Stimulated activated CD4-positive, alpha-beta T cell treated with anti-CD3 and anti-CD28 coated beads, TNF-alpha, amount 100 ng/mL, for 1 hour (primary cell): Measurements from ENCODE around the gene C5AR2.
"Not testable (repeated sequence)": the region's sequence is repeated elsewhere in the genome, so short reads cannot be mapped to it uniquely, and the experiment has no call there.

Experiments used
- DNase-seq, 3 donors: peaks; one replicate each; pipeline ENCODE4 v3.0.0-alpha.2; 2020; ENCODE audit warnings: low read depth in 3 of 3, low spot score in 1 of 3

C5AR2 gene

GRCh38 chr19:47323409-47323808, 8.6 kb upstream of the C5AR2 start:
- DNase-seq, result no peak

GRCh38 chr19:47323872-47324271, 8.1 kb upstream of the C5AR2 start:
- no peak for DNase-seq

- no peak for DNase-seq
Observed at GRCh38 chr19:47324502-47324901, 7.5 kb upstream of the C5AR2 start.

- DNase-seq, result no peak
Observed at GRCh38 chr19:47330466-47330869, 1.5 kb upstream of the C5AR2 start.

GRCh38 chr19:47331490-47331889, 485 bp upstream of the C5AR2 start:
- DNase-seq, result no peak

GRCh38 chr19:47336765-47337718, 5.1 kb downstream of the C5AR2 start:
- not testable (repeated sequence) for DNase-seq

- DNase-seq, result no peak
Observed at GRCh38 chr19:47339196-47339880, 7.4 kb downstream of the C5AR2 start.

GRCh38 chr19:47340477-47341208, 8.7 kb downstream of the C5AR2 start:
- DNase-seq, result no peak

- no peak for DNase-seq
Observed at GRCh38 chr19:47341734-47342133, 9.8 kb downstream of the C5AR2 start.

GRCh38 chr19:47343194-47343802, 11.3 kb downstream of the C5AR2 start:
- DNase-seq, result no peak

GRCh38 chr19:47344425-47344824, 12.4 kb downstream of the C5AR2 start:
- DNase-seq, result no peak

GRCh38 chr19:47346024-47346423, 14.0 kb downstream of the C5AR2 start:
- not testable (repeated sequence) for DNase-seq

GRCh38 chr19:47348819-47349795, 17.1 kb downstream of the C5AR2 start, which contains the start of gene DHX34:
DHX34 (plus strand) TSS chr19:47349315; CDS start chr19:47353031, 3,716 bp downstream.
- peak; percentile 98 to 100 (median 98) for DNase-seq

GRCh38 chr19:47350630-47351029, 18.7 kb downstream of the C5AR2 start:
- no peak for DNase-seq

- no peak for DNase-seq
Observed at GRCh38 chr19:47351548-47351947, 19.6 kb downstream of the C5AR2 start.

GRCh38 chr19:47352095-47352494, 20.1 kb downstream of the C5AR2 start:
- no peak for DNase-seq

GRCh38 chr19:47353307-47353712, 21.3 kb downstream of the C5AR2 start:
- no peak for DNase-seq

- DNase-seq, result no peak
Observed at GRCh38 chr19:47356900-47357299, 24.9 kb downstream of the C5AR2 start.

- DNase-seq, result no peak
Observed at GRCh38 chr19:47357788-47358680, 26.1 kb downstream of the C5AR2 start.
